A549 (cell line): ENCODE results near the gene NT5C. TPM values are rescaled to one million over a fixed set of nuclear protein-coding genes. Genes with fewer than 3 reads are reported as not detected.
A peak's percentile ranks its signal among the peaks of the same experiment; 100 is the strongest.
"Not testable (repeated sequence)": the region's sequence is repeated elsewhere in the genome, so short reads cannot be mapped to it uniquely, and the experiment has no call there.

Source experiments
- ATAC-seq, 2 experiments: fragments of 200-7000 bp in 1 of 2; fragments of >200 bp in 1 of 2; cut with Nextera tagmentation in 1 of 2; cut with Tn5 transposase in 1 of 2; 3 replicates each; pipeline versions ENCODE4 v1.8.0 to v1.9.1; 2018 to 2020; ENCODE audit warnings: mild to moderate bottlenecking in 1 of 2, moderate library complexity in 1 of 2
- CTCF ChIA-PET: fragments of 300-600 bp; sonication (Branson Sonifier 250); formaldehyde crosslinking; extraction: SDS; loops from one replicate; lab custom pipeline; 2021; ENCODE audit warnings: antibody characterized with exemption, inconsistent platforms; lab: Yijun Ruan, JAX
- POLR2A ChIA-PET: fragments of 350-600 bp; formaldehyde crosslinking; extraction: SDS; loops from one replicate; lab custom pipeline; 2021; ENCODE audit warnings: antibody characterized with exemption, inconsistent platforms; lab: Yijun Ruan, JAX
- DNase-seq, 2 experiments: peaks; one replicate each; pipeline versions ENCODE4 v3.0.0 to v3.0.0-alpha.2; 2011 to 2016; ENCODE audit warnings: low read depth in 1 of 2, low spot score in 1 of 2
- FAIRE-seq: peaks from 2 replicates; lab custom pipeline; 2011; peaks lifted over from hg19 to GRCh38; lab: Jason Lieb, UNC
- H3K27ac ChIP-seq, 2 experiments: fragments of >200 bp; sonication (Bioruptor Twin); formaldehyde crosslinking; 3 replicates each; pipeline ENCODE4 v1.5.1; 2016 to 2017
- H3K4me1 ChIP-seq: fragments of >200 bp; sonication (Bioruptor Twin); formaldehyde crosslinking; 3 replicates; pipeline ENCODE4 v1.6.1; 2016
- H3K4me2 ChIP-seq: fragments of >200 bp; sonication (Bioruptor Twin); formaldehyde crosslinking; 3 replicates; pipeline ENCODE4 v1.6.1; 2016
- H3K4me3 ChIP-seq: fragments of >200 bp; sonication (Bioruptor Twin); formaldehyde crosslinking; 3 replicates; pipeline ENCODE4 v1.5.1; 2016
- H3K9me3 ChIP-seq: fragments of >200 bp; sonication (Bioruptor Twin); formaldehyde crosslinking; 3 replicates; pipeline ENCODE4 v1.6.1; 2016
- BHLHE40 ChIP-seq: IDR thresholded peaks from 2 replicates; pipeline ENCODE4 v1.6.1; 2012; ENCODE audit warnings: low read depth, low read length, inconsistent platforms
- CBX8 ChIP-seq: fragments of 200-600 bp; sonication (generic); IDR thresholded peaks from 2 replicates; pipeline ENCODE4 v1.6.1; 2016
- CHD2 ChIP-seq: fragments of 150-350 bp; IDR thresholded peaks from 2 replicates; pipeline ENCODE4 v1.6.1; 2014; ENCODE audit warnings: low read length; ENCODE audit not compliant: partially characterized antibody
- EHF ChIP-seq: fragments of 250-450 bp; sonication (Bioruptor Pico); IDR thresholded peaks from 2 replicates; pipeline ENCODE4 v1.5.0; 2020; ENCODE audit warnings: mild to moderate bottlenecking
- FOSB ChIP-seq: fragments of 250-450 bp; sonication (Bioruptor Pico); IDR thresholded peaks from 2 replicates; pipeline ENCODE4 v1.5.0; 2020; ENCODE audit warnings: mild to moderate bottlenecking, moderate library complexity
- FOSL2 ChIP-seq, 2 experiments: fragments of 450-650 bp in 1 of 2; fragments of >200 bp in 1 of 2; sonication (Bioruptor Twin) in 1 of 2; formaldehyde crosslinking; IDR thresholded peaks; 2 replicates each; pipeline versions ENCODE4 v1.5.0 to v1.6.1; 2016 to 2020; ENCODE audit warnings: mild to moderate bottlenecking in 1 of 2, moderate library complexity in 1 of 2
- FOXS1 ChIP-seq: fragments of 250-450 bp; sonication (Bioruptor Pico); IDR thresholded peaks from 2 replicates; pipeline ENCODE4 v1.5.0; 2020; ENCODE audit warnings: mild to moderate bottlenecking, moderate library complexity
- HEYL ChIP-seq: fragments of 250-450 bp; sonication (Bioruptor Pico); IDR thresholded peaks from 2 replicates; pipeline ENCODE4 v1.8.0; 2021; ENCODE audit warnings: mild to moderate bottlenecking, moderate library complexity
- HOXA7 ChIP-seq: fragments of 250-450 bp; sonication (Bioruptor Pico); IDR thresholded peaks from 2 replicates; pipeline ENCODE4 v1.5.0; 2020; ENCODE audit warnings: mild to moderate bottlenecking, moderate library complexity
- HOXB13 ChIP-seq: fragments of 250-450 bp; sonication (Bioruptor Pico); IDR thresholded peaks from 2 replicates; pipeline ENCODE4 v1.5.0; 2020; ENCODE audit warnings: low read depth, mild to moderate bottlenecking, moderate library complexity
- HOXB5 ChIP-seq: fragments of 250-450 bp; sonication (Bioruptor Pico); IDR thresholded peaks from 2 replicates; pipeline ENCODE4 v1.5.0; 2020; ENCODE audit warnings: mild to moderate bottlenecking, moderate library complexity
- JUNB ChIP-seq: fragments of >200 bp; sonication (Bioruptor Twin); formaldehyde crosslinking; IDR thresholded peaks from 2 replicates; pipeline ENCODE4 v1.6.1; 2016
- MAFK ChIP-seq: fragments of 450-650 bp; IDR thresholded peaks from 2 replicates; pipeline ENCODE4 v1.6.1; 2014; ENCODE audit not compliant: partially characterized antibody
- MAZ ChIP-seq: fragments of 150-350 bp; IDR thresholded peaks from 2 replicates; pipeline ENCODE4 v1.6.1; 2014; ENCODE audit warnings: antibody characterized with exemption, low read depth, low read length, borderline replicate concordance
- MYC ChIP-seq: IDR thresholded peaks from 2 replicates; pipeline ENCODE4 v1.6.1; 2012; ENCODE audit warnings: mild to moderate bottlenecking, inconsistent platforms, low read length, improper control_type of control experiment, borderline replicate concordance
- NFE2L2 ChIP-seq: fragments of 150-350 bp; conservative IDR thresholded peaks from 2 replicates; pipeline ENCODE4 v1.6.1; 2014; ENCODE audit warnings: low read length
- NPAS2 ChIP-seq: fragments of 250-450 bp; sonication (Bioruptor Pico); IDR thresholded peaks from 2 replicates; pipeline ENCODE4 v1.8.0; 2022; ENCODE audit warnings: mild to moderate bottlenecking, moderate library complexity, borderline replicate concordance
- PHF8 ChIP-seq: fragments of 200-600 bp; sonication (generic); IDR thresholded peaks from 2 replicates; pipeline ENCODE4 v1.6.1; 2016; ENCODE audit warnings: low read depth, mild to moderate bottlenecking, antibody characterized with exemption, moderate library complexity, borderline replicate concordance
- POLR2A ChIP-seq: IDR thresholded peaks from 2 replicates; pipeline ENCODE4 v1.6.1; 2012; ENCODE audit warnings: mild to moderate bottlenecking, low read length
- RARB ChIP-seq: fragments of 250-450 bp; sonication (Bioruptor Pico); IDR thresholded peaks from 2 replicates; pipeline ENCODE4 v1.8.0; 2021; ENCODE audit warnings: mild to moderate bottlenecking, moderate library complexity
- RCOR1 ChIP-seq: fragments of 150-350 bp; IDR thresholded peaks from 2 replicates; pipeline ENCODE4 v1.6.1; 2014; ENCODE audit warnings: antibody characterized with exemption, low read length, low read depth
- RFX5 ChIP-seq: fragments of 450-650 bp; IDR thresholded peaks from 2 replicates; pipeline ENCODE4 v1.7.1; 2014; ENCODE audit warnings: antibody characterized with exemption, mild to moderate bottlenecking, moderate library complexity
- TFCP2L1 ChIP-seq: fragments of 250-450 bp; sonication (Bioruptor Pico); IDR thresholded peaks from 2 replicates; pipeline ENCODE4 v1.5.0; 2021; ENCODE audit warnings: mild to moderate bottlenecking
- TP53 ChIP-seq: fragments of 250-450 bp; sonication (Bioruptor Pico); IDR thresholded peaks from 2 replicates; pipeline ENCODE4 v1.5.0; 2021; ENCODE audit warnings: mild to moderate bottlenecking, moderate library complexity
- ZFP36 ChIP-seq: fragments of 450-650 bp; IDR thresholded peaks from 2 replicates; pipeline ENCODE4 v1.6.1; 2014; ENCODE audit warnings: borderline replicate concordance; ENCODE audit not compliant: partially characterized antibody
- ZNF302 ChIP-seq: fragments of 250-450 bp; sonication (Bioruptor Pico); IDR thresholded peaks from 2 replicates; pipeline ENCODE4 v1.9.0; 2021; ENCODE audit warnings: inconsistent platforms, mild to moderate bottlenecking, moderate library complexity
- ZSCAN20 ChIP-seq: fragments of 250-450 bp; sonication (Bioruptor Pico); IDR thresholded peaks from 2 replicates; pipeline ENCODE4 v1.8.0; 2022; ENCODE audit warnings: mild to moderate bottlenecking, moderate library complexity
- WGBS: methylation state at CpG from one replicate; pipeline ENCODE4 v1.1.6; 2017; ENCODE audit errors: missing lambda C conversion rate; 5-methylcytosine and 5-hydroxymethylcytosine counted together
- polyA plus RNA-seq, 4 experiments: library from polyadenylated mRNA; depleted of rRNA in 3 of 4; stranded (reverse); fragments of >200 nt; fragmentation: RNase III in 1 of 4; extraction: RNeasy Plus Mini Kit Qiagen cat#74134 plus additional on column Dnase treatment in 1 of 4; gene quantifications; 2 replicates in 3 of 4; 3 replicates in 1 of 4; pipeline ENCODE4 v1.2.3, GENCODE V29; 2011 to 2017
- TF ChIP-seq, protein P1 (sequence below): fragments of 250-450 bp; sonication (Bioruptor Pico); IDR thresholded peaks from 2 replicates; pipeline ENCODE4 v1.5.0; 2021; ENCODE audit warnings: mild to moderate bottlenecking, moderate library complexity, borderline replicate concordance
- TF ChIP-seq, protein P2 (sequence below): fragments of 250-450 bp; sonication (Bioruptor Pico); IDR thresholded peaks from 2 replicates; pipeline ENCODE4 v1.5.0; 2020; ENCODE audit warnings: low read depth, mild to moderate bottlenecking, moderate library complexity
- TF ChIP-seq, protein P3 (sequence below): fragments of 200-600 bp; sonication (generic); IDR thresholded peaks from 2 replicates; pipeline ENCODE4 v1.6.1; 2016; ENCODE audit warnings: antibody characterized with exemption, mild to moderate bottlenecking, moderate library complexity
- TF ChIP-seq, protein P4 (sequence below): fragments of >200 bp; sonication (Bioruptor Twin); formaldehyde crosslinking; IDR thresholded peaks from 3 replicates; pipeline ENCODE4 v1.6.1; 2016

Gene NT5C
- polyA plus RNA-seq, 2 of the 4 experiments (the other 2 are of a cell fraction), result 73.7 to 91.4 TPM

DNA sequence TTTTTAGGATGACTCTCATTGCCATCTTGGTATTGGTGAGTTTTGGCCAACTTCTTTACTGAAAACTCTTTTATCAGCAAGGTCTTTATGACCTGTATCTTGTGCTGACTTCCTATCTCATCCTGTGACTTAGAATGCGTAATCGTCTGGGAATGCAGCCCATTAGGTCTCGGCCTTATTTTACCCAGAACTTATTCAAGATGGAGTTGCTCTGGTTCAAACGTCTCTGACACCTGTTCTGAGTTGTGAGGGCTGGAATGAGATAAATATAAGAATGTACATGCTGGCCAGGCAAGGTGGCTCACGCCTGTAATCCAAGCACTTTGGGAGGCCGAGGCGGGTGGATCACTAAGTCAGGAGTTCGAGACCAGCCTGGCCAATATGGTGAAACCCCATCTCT is 26.9 kb upstream of the NT5C start:
- peaks cover 38% of the 10 kb centered on the region for H3K4me1 ChIP-seq
- H3K9me3 ChIP-seq; H3K4me3 ChIP-seq; FAIRE-seq; ATAC-seq; TF ChIP-seq FOSL2 (IDR thresholded peaks at IDR 0.05): not testable (repeated sequence)
- TF ChIP-seq, protein P1, sequence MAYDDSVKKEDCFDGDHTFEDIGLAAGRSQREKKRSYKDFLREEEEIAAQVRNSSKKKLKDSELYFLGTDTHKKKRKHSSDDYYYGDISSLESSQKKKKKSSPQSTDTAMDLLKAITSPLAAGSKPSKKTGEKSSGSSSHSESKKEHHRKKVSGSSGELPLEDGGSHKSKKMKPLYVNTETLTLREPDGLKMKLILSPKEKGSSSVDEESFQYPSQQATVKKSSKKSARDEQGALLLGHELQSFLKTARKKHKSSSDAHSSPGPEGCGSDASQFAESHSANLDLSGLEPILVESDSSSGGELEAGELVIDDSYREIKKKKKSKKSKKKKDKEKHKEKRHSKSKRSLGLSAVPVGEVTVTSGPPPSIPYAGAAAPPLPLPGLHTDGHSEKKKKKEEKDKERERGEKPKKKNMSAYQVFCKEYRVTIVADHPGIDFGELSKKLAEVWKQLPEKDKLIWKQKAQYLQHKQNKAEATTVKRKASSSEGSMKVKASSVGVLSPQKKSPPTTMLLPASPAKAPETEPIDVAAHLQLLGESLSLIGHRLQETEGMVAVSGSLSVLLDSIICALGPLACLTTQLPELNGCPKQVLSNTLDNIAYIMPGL (CRISPR knock-in tag), result peak; percentile 80; the same call in 1 of the 2 replicates
- peak; percentile 99 for TF ChIP-seq EHF (CRISPR knock-in tag)
- TF ChIP-seq HOXB5 (CRISPR knock-in tag), result peak; percentile 99
- TF ChIP-seq HEYL (CRISPR knock-in tag), result peak; percentile 96
- peak; percentile 97; the same call in 1 of the 2 replicates for TF ChIP-seq ZNF302 (CRISPR knock-in tag)
- peak; percentile 99 for TF ChIP-seq FOXS1
- peak; percentile 99 for TF ChIP-seq HOXB13 (CRISPR knock-in tag)
- TF ChIP-seq ZSCAN20 (CRISPR knock-in tag), result peak; percentile 84; the same call in 1 of the 2 replicates
- TF ChIP-seq, protein P2, sequence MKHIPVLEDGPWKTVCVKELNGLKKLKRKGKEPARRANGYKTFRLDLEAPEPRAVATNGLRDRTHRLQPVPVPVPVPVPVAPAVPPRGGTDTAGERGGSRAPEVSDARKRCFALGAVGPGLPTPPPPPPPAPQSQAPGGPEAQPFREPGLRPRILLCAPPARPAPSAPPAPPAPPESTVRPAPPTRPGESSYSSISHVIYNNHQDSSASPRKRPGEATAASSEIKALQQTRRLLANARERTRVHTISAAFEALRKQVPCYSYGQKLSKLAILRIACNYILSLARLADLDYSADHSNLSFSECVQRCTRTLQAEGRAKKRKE (CRISPR knock-in tag), result peak; percentile 100
- TF ChIP-seq FOSL2 (CRISPR knock-in tag; IDR thresholded peaks at IDR 0.05), result peak; percentile 62
- peak; percentile 96 for TF ChIP-seq HOXA7 (CRISPR knock-in tag)
- peak; percentile 83; the same call in 1 of the 2 replicates for TF ChIP-seq RARB (CRISPR knock-in tag)
- peak; percentile 97 for TF ChIP-seq FOSB (CRISPR knock-in tag)
- TF ChIP-seq NPAS2 (CRISPR knock-in tag), result peak; percentile 87
- peak; percentile 98 for TF ChIP-seq TP53
- TF ChIP-seq TFCP2L1 (CRISPR knock-in tag), result peak; percentile 92; the same call in 1 of the 2 replicates
- H3K27ac ChIP-seq, result peak overlapping the region; percentile 48 to 77; a peak in 4 of 6 replicates
- peak in 1 of 2 experiments; percentile 60 for DNase-seq
- CTCF ChIA-PET, result interaction anchor here (0.6 to 5.2 kb wide), 6 partner anchors 13 to 209 kb away, joined by 3 to 26 read pairs (median 10); partner anchors contain the start of gene NT5C
- POLR2A ChIA-PET, result interaction anchor here (1.4 kb wide), 1 partner anchor 34 kb away, joined by 4 read pairs; no protein-coding TSS in a partner anchor
- peak overlapping the region; percentile 59; the same call in 2 of the 3 replicates for H3K4me2 ChIP-seq
- WGBS, result 79% methylated on average over 8 of the region's 8 CpGs

DNA sequence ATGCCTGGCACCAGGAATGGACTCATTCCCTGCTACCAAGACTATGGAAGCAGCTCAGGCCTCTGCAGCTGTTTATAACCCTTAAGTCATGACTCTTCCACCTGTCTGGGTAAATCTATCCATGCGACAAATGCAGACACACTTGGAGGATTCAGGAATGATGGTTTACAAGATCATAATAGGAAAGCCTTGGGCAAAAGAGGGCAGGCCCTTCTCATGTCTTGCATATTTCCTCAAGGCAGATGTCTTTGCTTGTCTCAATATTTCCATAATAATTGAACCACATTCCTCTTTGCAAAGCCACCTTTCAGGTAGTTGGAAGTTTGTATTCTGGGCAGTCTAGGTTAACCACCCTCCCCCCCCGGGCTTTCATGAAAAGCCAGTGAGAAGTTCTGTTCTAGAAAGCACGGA is 23.7 kb upstream of the NT5C start:
- peak overlapping the region; percentile 85 for H3K4me2 ChIP-seq
- FAIRE-seq (no peak), DNase-seq (no peak), ATAC-seq (0 out of 6 replicates have a peak, but pooled peaks of 1 of the 2 experiments have one; percentile 1)
- POLR2A ChIA-PET, result interaction anchor here (0.7 to 2.3 kb wide), 21 partner anchors 10 to 137 kb away, joined by 3 to 21 read pairs (median 4); partner anchors contain the start of genes NT5C, NUP85, SLC16A5 and SLC25A19
- no peak overlapping the region; the same call in 2 of the 3 replicates for H3K4me3 ChIP-seq
- H3K4me1 ChIP-seq, result peaks cover 54% of the 10 kb centered on the region
- H3K27ac ChIP-seq, result peak overlapping the region; percentile 46 to 62
- no peaks in the 10 kb centered on the region for H3K9me3 ChIP-seq
- 95% methylated on average over 3 of the region's 3 CpGs for WGBS
- CTCF ChIA-PET, result interaction anchor here (0.6 to 3.1 kb wide), 7 partner anchors 12 to 194 kb away, joined by 3 to 14 read pairs (median 4); partner anchors contain the start of gene NT5C
- TF ChIP-seq, protein P3, sequence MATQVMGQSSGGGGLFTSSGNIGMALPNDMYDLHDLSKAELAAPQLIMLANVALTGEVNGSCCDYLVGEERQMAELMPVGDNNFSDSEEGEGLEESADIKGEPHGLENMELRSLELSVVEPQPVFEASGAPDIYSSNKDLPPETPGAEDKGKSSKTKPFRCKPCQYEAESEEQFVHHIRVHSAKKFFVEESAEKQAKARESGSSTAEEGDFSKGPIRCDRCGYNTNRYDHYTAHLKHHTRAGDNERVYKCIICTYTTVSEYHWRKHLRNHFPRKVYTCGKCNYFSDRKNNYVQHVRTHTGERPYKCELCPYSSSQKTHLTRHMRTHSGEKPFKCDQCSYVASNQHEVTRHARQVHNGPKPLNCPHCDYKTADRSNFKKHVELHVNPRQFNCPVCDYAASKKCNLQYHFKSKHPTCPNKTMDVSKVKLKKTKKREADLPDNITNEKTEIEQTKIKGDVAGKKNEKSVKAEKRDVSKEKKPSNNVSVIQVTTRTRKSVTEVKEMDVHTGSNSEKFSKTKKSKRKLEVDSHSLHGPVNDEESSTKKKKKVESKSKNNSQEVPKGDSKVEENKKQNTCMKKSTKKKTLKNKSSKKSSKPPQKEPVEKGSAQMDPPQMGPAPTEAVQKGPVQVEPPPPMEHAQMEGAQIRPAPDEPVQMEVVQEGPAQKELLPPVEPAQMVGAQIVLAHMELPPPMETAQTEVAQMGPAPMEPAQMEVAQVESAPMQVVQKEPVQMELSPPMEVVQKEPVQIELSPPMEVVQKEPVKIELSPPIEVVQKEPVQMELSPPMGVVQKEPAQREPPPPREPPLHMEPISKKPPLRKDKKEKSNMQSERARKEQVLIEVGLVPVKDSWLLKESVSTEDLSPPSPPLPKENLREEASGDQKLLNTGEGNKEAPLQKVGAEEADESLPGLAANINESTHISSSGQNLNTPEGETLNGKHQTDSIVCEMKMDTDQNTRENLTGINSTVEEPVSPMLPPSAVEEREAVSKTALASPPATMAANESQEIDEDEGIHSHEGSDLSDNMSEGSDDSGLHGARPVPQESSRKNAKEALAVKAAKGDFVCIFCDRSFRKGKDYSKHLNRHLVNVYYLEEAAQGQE, result no peak
- TF ChIP-seq CBX8 (no peak), POLR2A (no peak), RCOR1 (no peak), RARB (CRISPR knock-in tag) (no peak), MYC (no peak), CHD2 (no peak), MAFK (no peak), MAZ (no peak), NFE2L2 (no peak), RFX5 (no peak), ZFP36 (no peak), JUNB (no peak), BHLHE40 (no peak), PHF8 (no peak), TP53 (no peak)
- TF ChIP-seq, protein P4, sequence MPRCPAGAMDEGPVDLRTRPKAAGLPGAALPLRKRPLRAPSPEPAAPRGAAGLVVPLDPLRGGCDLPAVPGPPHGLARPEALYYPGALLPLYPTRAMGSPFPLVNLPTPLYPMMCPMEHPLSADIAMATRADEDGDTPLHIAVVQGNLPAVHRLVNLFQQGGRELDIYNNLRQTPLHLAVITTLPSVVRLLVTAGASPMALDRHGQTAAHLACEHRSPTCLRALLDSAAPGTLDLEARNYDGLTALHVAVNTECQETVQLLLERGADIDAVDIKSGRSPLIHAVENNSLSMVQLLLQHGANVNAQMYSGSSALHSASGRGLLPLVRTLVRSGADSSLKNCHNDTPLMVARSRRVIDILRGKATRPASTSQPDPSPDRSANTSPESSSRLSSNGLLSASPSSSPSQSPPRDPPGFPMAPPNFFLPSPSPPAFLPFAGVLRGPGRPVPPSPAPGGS, result no peak
